GM21526 (cell line): Measurements from ENCODE around the gene FAM228B.
"Not testable (repeated sequence)": the region's sequence is repeated elsewhere in the genome, so short reads cannot be mapped to it uniquely, and the experiment has no call there.

Experiments
- ATAC-seq: cut with Tn5 transposase; IDR thresholded peaks from one replicate; pipeline ENCODE4 v1.9.1; 2021; ENCODE audit warnings: moderate library complexity; ENCODE audit not compliant: unreplicated experiment, low FRiP score

FAM228B gene

GRCh38 chr2:24101992-24102391 is 21.3 kb upstream of the FAM228B start:
- no peak for ATAC-seq

- no peak for ATAC-seq
These were observed 20.6 kb upstream of the FAM228B start for GRCh38 chr2:24102677-24103076.

GRCh38 chr2:24104110-24104650 is 19.1 kb upstream of the FAM228B start:
- ATAC-seq: no peak

- ATAC-seq: no peak
These were observed 18.4 kb upstream of the FAM228B start for GRCh38 chr2:24104906-24105305.

- no peak for ATAC-seq
These were observed 17.5 kb upstream of the FAM228B start for GRCh38 chr2:24105816-24106215.

GRCh38 chr2:24106786-24107185 is 16.5 kb upstream of the FAM228B start:
- ATAC-seq: no peak

GRCh38 chr2:24107336-24107735 is 15.9 kb upstream of the FAM228B start:
- no peak for ATAC-seq

GRCh38 chr2:24109431-24109830 is 13.8 kb upstream of the FAM228B start:
- not testable (repeated sequence) for ATAC-seq

GRCh38 chr2:24110660-24111303 is 12.5 kb upstream of the FAM228B start:
- no peak for ATAC-seq

GRCh38 chr2:24111407-24111901 is 11.8 kb upstream of the FAM228B start:
- no peak for ATAC-seq

- ATAC-seq: no peak
These were observed 8.2 kb upstream of the FAM228B start for GRCh38 chr2:24115057-24115456.

- ATAC-seq: no peak
These were observed 5.4 kb upstream of the FAM228B start for GRCh38 chr2:24117902-24118301.

GRCh38 chr2:24121066-24121465 is 2.2 kb upstream of the FAM228B start:
- ATAC-seq: no peak

GRCh38 chr2:24121469-24121868 is 1.8 kb upstream of the FAM228B start:
- no peak for ATAC-seq

- no peak for ATAC-seq
These were observed 689 bp upstream of the FAM228B start for GRCh38 chr2:24122366-24123194.

- no peak for ATAC-seq
These were observed 782 bp downstream of the FAM228B start for GRCh38 chr2:24123922-24124580.

GRCh38 chr2:24125956-24126355 is 2.7 kb downstream of the FAM228B start:
- no peak for ATAC-seq

- ATAC-seq: no peak
These were observed 9.3 kb downstream of the FAM228B start for GRCh38 chr2:24132543-24132942.

GRCh38 chr2:24140305-24140704 is 17.0 kb downstream of the FAM228B start:
- not testable (repeated sequence) for ATAC-seq

GRCh38 chr2:24147364-24147763 is 24.1 kb downstream of the FAM228B start:
- ATAC-seq: no peak
